Stimulated activated CD8-positive, alpha-beta memory T cell treated with anti-CD3 and anti-CD28 coated beads, Interleukin-4, amount 100 ng/mL, for 4 hours (primary cell): ENCODE data around the gene TRMT1.

Source experiments
- DNase-seq, 2 donors: peaks; one replicate each; pipeline ENCODE4 v3.0.0-alpha.2; 2020; ENCODE audit warnings: low read depth in 2 of 2, low spot score in 1 of 2

Gene TRMT1

GRCh38 chr19:13057147-13057572 lies 59.4 kb downstream of the TRMT1 start:
- no peak for DNase-seq

- no peak for DNase-seq
Observed at GRCh38 chr19:13056052-13056660, 60.4 kb downstream of the TRMT1 start.

- DNase-seq, result no peak
Observed at GRCh38 chr19:13055213-13056051, 61.1 kb downstream of the TRMT1 start.
